Endothelial cell of hepatic sinusoid (primary cell): ENCODE data around the gene HIVEP3.

ENCODE experiments used
- in situ Hi-C: cut with HindIII; loops from 2 replicates; pipeline ENCODE4 v1.10.0; 2017; ENCODE audit warnings: low sequenced_read_pairs

HIVEP3 gene

GRCh38 chr1:41623736-41624135, 295.0 kb downstream of the HIVEP3 start:
- in situ Hi-C loops: no loop called here

GRCh38 chr1:41622859-41623732, 295.6 kb downstream of the HIVEP3 start:
- in situ Hi-C loops: no loop called here

- in situ Hi-C loops: no loop called here
These were observed 296.3 kb downstream of the HIVEP3 start for GRCh38 chr1:41622402-41622801.

- in situ Hi-C loops: no loop called here
These were observed 296.9 kb downstream of the HIVEP3 start for GRCh38 chr1:41621791-41622190.

- in situ Hi-C loops: no loop called here
These were observed 297.5 kb downstream of the HIVEP3 start for GRCh38 chr1:41621256-41621655.

GRCh38 chr1:41620365-41621169, 298.2 kb downstream of the HIVEP3 start:
- in situ Hi-C loops: no loop called here

GRCh38 chr1:41619511-41620364, 299.0 kb downstream of the HIVEP3 start:
- in situ Hi-C loops: no loop called here

GRCh38 chr1:41618871-41619270, 299.9 kb downstream of the HIVEP3 start:
- in situ Hi-C loops: no loop called here

- in situ Hi-C loops: no loop called here
These were observed 300.5 kb downstream of the HIVEP3 start for GRCh38 chr1:41618066-41618825.

- in situ Hi-C loops: no loop called here
These were observed 301.4 kb downstream of the HIVEP3 start for GRCh38 chr1:41617336-41617735.

- in situ Hi-C loops: no loop called here
These were observed 302.2 kb downstream of the HIVEP3 start for GRCh38 chr1:41616563-41616962.

- in situ Hi-C loops: no loop called here
These were observed 302.7 kb downstream of the HIVEP3 start for GRCh38 chr1:41615981-41616380.

- in situ Hi-C loops: no loop called here
These were observed 303.4 kb downstream of the HIVEP3 start for GRCh38 chr1:41615316-41615715.

- in situ Hi-C loops: no loop called here
These were observed 303.9 kb downstream of the HIVEP3 start for GRCh38 chr1:41614818-41615217.

GRCh38 chr1:41613689-41614574, 304.8 kb downstream of the HIVEP3 start:
- in situ Hi-C loops: no loop called here

GRCh38 chr1:41612953-41613352, 305.8 kb downstream of the HIVEP3 start:
- in situ Hi-C loops: no loop called here

- in situ Hi-C loops: no loop called here
These were observed 306.7 kb downstream of the HIVEP3 start for GRCh38 chr1:41611932-41612450.

- in situ Hi-C loops: no loop called here
These were observed 307.4 kb downstream of the HIVEP3 start for GRCh38 chr1:41611068-41611931.
